HG02938 (cell line): Measurements from ENCODE around the gene ZFYVE19.

Experiments used
- ATAC-seq: cut with Tn5 transposase; IDR thresholded peaks from one replicate; pipeline ENCODE4 v1.9.1; 2021; ENCODE audit warnings: mild to moderate bottlenecking, moderate library complexity; ENCODE audit not compliant: unreplicated experiment

The ZFYVE19 gene

GRCh38 chr15:40775740-40776536 is 31.0 kb upstream of the ZFYVE19 start:
- no peak for ATAC-seq

DNA sequence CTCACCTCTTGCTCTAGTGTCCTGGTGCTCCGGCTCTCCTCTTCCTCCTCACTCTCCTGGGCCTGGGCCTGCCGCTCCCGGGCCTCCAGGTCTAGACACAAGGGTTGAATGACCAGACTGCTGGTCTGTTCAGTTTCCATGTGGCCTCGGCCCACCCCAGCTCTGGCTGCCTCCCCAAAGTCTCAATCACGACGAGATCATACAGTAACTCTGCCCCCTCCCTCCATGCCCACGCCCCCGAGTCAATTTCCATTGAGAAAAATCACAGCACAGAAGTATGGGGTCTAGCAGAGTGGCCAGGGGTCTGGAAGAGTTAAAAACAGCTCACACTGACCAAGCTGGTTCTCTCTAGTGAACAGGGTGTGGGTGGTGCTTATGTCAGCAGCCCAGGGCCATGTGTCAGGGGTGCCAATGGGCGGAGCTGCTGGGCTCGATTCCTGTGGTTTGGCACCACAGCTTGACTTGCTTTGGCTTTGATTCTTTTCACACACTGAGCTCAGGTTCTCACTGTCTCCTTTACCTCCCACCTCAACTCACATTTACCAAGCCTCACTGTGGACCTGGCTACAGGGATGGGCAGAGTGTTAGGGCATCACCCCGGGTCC is 30.2 kb upstream of the ZFYVE19 start:
- ATAC-seq = no peak

DNA sequence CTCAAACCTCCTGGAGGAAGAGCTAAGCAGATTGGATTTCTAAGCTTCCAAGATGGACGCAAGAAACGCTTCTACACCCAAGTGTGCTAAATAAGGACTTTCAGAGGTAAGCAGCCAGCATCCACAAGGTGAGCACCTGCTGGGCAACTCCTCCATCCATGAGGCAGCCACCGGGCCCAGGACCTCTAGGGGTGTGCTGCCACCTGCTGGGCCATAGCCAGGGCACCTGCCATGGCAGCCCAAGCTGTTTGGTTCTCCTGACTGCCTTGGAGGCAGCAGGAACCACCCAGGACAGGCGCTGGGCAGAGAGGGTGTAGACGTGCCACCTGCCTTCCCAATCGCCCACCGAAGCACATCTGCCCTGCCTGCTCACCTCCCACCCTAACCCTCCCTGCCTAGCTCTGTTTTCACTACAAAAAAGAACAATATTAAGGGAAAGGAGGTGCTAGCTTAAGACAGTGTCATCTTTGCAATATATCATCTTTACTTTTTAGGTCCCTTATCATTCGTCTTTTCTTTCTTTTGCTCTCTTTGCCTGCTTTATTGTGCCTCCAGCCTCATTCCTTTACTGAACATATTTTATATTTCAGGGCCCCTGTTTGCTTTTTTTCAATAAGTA is 24.2 kb upstream of the ZFYVE19 start:
- ATAC-seq = no peak

DNA sequence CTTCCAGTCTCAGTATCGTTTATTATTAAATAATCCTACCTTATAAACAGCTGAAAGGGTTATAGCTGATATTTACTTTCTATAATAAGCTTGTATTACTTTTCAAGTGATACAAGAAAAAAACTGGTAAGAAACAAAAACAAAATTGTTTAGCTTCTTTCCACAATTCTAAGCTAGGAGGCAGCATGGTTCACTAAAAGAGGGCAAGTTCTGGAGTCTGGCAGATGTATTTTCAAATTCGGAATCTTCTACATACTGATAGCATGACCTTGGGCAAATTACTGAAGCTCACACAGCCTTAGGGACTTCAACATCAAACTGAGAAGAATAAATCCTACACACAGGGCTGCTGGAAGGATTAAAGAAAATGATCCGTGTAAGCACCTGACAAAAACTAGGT is 21.7 kb upstream of the ZFYVE19 start:
- ATAC-seq = no peak

- no peak for ATAC-seq
These were observed 21.1 kb upstream of the ZFYVE19 start for GRCh38 chr15:40785814-40786213.

GRCh38 chr15:40787344-40787841 is 19.5 kb upstream of the ZFYVE19 start:
- no peak for ATAC-seq

GRCh38 chr15:40787991-40788390 is 18.9 kb upstream of the ZFYVE19 start:
- no peak for ATAC-seq

- ATAC-seq = no peak
These were observed 17.8 kb upstream of the ZFYVE19 start for GRCh38 chr15:40789119-40789518.

GRCh38 chr15:40789999-40790398 is 16.9 kb upstream of the ZFYVE19 start:
- ATAC-seq = no peak

DNA sequence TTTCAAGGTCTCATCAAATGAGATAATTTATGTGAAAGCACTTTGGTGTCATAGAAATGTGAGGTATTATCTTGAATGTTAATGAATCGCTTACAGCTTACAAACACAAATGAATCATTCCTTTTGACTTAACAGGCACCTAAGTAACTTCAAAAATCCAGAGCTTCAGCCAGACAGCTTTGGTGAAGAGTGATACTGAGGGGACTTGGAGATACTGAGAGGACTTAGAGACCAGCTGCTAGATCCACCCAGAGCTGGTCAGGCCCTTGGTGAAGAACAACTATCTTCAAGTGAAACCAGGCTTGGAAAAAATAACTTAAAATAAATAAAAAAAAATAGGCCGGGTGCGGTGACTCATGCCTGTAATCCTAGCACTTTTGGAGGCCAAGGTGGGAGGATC is 16.2 kb upstream of the ZFYVE19 start:
- no peak for ATAC-seq

GRCh38 chr15:40792394-40792793 is 14.5 kb upstream of the ZFYVE19 start:
- no peak for ATAC-seq

DNA sequence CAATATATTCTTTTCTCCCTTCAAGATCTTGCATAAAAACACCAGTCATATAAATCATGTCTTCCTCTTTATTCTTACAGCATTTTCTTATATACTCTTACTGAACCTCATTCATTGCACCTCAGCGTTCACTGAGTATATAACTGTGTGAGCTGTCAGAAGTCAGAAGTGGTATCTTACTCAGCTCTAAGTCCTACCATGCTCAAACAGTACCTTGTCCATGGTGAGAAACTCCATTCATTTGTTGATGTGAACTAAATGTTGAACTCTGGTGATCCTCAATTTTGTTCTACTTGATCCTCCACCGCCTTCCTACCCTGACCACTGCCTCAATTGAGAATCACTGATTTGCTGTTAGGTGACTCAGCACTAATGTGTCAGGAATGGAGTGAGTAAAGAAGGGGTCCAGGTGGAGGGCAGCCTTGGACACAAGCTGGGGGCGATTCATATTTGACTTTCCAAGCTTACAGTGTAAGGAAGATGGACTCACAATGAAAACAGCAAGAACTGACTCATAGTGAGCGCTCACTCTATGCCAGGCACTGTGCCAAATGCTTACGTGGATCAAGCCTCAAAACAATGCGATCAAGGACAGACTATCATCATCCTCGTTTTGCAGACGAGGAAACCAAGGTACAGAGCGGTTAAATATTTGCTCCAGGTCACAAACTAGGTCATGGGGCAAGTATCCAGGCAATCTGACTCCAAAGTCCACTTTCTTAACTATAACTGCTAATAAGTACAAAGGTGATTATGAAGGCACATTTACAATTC is 13.5 kb upstream of the ZFYVE19 start:
- no peak for ATAC-seq

DNA sequence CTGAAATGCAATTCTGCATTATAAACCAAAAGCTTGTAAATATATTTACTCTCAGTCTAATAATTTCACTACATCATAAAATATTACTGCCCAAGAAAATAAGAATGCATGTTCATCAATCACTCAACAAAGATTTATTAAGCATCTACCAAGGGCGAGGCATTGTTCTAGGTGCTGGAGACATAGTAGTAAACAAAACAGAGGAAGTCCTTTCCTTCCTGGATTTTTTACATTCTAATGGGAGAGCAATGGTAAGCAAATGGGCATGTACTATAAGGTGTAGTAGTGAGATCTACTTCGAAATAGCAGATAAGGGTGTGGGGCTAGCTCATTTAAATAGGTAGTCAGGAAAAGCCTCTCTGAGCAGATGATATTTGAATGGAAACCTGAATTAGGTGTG is 10.8 kb upstream of the ZFYVE19 start:
- no peak for ATAC-seq

DNA sequence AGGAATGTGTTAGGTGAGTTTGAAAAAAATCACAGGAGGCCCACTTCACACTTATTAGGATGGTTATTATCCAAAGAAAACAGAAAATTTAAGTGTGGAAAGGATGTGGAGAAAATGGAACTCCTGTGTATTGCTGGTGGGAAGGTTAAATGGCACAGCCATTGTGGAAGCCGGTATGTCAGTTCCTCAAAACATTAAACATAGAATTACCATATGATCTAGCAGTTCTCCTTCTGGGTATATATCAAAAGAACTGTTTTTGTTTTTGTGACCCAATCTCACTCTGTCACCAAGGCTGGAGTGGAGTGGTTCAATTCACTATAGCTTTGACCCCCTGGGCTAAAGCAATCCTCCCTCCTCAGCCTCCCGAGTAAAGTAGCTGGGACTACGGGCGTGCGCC is 10.4 kb upstream of the ZFYVE19 start:
- no peak for ATAC-seq

- ATAC-seq = no peak
These were observed 7.4 kb upstream of the ZFYVE19 start for GRCh38 chr15:40799523-40799922.

GRCh38 chr15:40803076-40803475 is 3.8 kb upstream of the ZFYVE19 start:
- no peak for ATAC-seq

- no peak for ATAC-seq
These were observed 3.2 kb upstream of the ZFYVE19 start for GRCh38 chr15:40803688-40804087.

GRCh38 chr15:40806672-40807027 is 239 bp upstream of the ZFYVE19 start:
- no peak for ATAC-seq

- no peak for ATAC-seq
These were observed 1.1 kb downstream of the ZFYVE19 start for GRCh38 chr15:40807888-40808461.

DNA sequence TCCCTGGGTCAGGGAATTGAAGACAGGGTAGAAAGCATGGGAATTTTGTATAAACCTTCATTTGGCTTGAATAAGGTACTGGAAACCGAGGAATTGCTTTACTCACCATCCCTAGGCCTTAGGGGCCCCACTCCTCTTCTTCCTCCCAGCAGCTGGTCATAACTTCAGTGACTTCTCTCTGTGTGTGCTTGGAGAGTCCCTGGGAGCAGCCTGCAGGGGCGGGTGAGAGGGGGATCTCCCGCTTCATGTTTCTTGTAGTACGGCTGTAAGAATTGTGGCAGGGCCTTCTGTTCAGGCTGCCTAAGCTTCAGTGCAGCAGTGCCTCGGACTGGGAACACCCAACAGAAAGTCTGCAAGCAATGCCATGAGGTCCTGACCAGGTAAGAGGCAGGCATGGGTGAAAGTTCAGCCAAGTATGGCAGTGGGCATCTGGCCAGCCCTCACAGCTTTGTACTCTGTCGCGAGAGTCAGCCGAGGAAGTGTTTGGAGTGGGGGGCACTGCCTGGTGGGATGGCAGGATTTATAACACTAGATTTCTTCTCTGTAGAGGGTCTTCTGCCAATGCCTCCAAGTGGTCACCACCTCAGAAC is 2.1 kb downstream of the ZFYVE19 start:
- ATAC-seq = no peak
